AG10803 (cell line): ENCODE data around the gene PAIP1.
"Not testable (repeated sequence)": the region's sequence is repeated elsewhere in the genome, so short reads cannot be mapped to it uniquely, and the experiment has no call there.

Source experiments
- DNase-seq: peaks from one replicate; pipeline ENCODE4 v3.0.0; 2010; ENCODE audit warnings: low read depth
- H3K4me3 ChIP-seq: 2 replicates; pipeline ENCODE4 v1.5.1; 2011; ENCODE audit warnings: mild to moderate bottlenecking, low read length, control low read depth
- TF ChIP-seq, protein P1 (sequence below): conservative IDR thresholded peaks from 2 replicates; pipeline ENCODE4 v1.5.1; 2011; ENCODE audit warnings: mild to moderate bottlenecking, low read length, control low read depth, inconsistent platforms

PAIP1 gene

DNA sequence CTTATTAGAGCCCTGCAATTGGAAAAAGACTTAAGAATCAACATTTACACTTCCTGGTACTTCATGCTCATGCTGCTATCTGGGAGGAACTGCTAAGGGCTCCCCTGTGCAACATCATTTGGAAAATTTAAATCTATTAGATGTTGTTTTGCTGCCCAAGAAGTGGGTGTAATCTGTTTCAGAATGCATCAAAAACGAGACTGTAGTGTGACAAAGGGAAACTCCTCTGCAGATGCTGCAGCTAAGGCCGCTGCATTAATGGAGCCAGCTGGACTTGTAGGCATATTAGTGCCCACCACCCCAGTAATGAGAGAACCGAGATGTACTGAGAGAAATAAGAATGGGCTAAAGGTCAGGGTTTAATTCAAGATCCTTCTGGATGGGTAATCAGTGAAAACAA lies 11.1 kb upstream of the PAIP1 start:
- no peak overlapping the region for H3K4me3 ChIP-seq
- TF ChIP-seq, protein P1, sequence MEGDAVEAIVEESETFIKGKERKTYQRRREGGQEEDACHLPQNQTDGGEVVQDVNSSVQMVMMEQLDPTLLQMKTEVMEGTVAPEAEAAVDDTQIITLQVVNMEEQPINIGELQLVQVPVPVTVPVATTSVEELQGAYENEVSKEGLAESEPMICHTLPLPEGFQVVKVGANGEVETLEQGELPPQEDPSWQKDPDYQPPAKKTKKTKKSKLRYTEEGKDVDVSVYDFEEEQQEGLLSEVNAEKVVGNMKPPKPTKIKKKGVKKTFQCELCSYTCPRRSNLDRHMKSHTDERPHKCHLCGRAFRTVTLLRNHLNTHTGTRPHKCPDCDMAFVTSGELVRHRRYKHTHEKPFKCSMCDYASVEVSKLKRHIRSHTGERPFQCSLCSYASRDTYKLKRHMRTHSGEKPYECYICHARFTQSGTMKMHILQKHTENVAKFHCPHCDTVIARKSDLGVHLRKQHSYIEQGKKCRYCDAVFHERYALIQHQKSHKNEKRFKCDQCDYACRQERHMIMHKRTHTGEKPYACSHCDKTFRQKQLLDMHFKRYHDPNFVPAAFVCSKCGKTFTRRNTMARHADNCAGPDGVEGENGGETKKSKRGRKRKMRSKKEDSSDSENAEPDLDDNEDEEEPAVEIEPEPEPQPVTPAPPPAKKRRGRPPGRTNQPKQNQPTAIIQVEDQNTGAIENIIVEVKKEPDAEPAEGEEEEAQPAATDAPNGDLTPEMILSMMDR = no peak
- DNase-seq = no peak

DNA sequence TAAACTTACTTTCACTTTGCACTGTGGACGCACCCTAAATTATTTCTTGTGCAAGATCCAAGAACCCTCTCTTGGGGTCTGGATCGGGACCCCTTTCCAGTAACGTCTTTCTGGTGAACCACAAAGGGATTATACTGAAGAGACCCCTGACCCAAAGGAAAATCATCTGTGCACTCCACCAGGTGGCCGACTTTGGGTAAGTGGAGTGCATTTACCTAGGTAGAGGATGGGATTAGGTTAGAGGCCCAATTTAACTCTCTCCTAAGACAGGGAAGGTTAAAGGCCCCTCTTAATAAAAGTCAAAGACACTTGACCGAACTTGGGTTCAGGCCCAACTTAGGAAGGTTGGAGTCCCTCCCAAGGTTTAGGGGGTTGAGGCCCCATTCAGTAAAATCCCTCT lies 8.2 kb upstream of the PAIP1 start:
- H3K4me3 ChIP-seq = no peak overlapping the region
- TF ChIP-seq, protein P1 = no peak

DNA sequence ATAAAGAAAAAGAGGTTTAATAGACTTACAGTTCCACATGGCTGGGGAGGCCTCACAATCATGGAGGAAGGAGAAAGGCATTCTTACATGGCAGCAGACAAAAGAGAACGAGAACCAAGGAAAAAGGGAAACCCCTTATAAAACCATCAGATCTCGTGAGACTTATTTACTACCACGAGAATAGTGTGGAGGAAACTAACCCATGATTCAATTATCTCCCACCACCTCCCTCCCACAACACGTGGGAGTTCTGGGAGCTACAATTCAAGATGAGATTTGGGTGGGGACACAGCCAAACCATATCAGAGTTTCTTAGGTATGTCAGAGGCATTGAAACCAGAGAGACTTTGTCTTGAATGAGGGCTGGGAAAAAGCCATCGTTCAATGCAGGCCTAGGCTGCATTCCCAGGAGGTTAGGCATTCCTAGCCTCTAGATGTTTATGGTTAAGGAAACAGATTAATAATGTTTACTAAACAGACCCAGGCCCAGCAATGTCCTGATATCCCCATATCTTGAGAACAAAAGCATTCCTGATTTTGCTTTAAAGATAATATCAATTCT lies 7.5 kb upstream of the PAIP1 start:
- TF ChIP-seq, protein P1 = no peak
- H3K4me3 ChIP-seq = no peak overlapping the region
- DNase-seq = no peak

More for the DNA sequence above, 8.2 kb upstream of the PAIP1 start:
- no peak for DNase-seq

DNA sequence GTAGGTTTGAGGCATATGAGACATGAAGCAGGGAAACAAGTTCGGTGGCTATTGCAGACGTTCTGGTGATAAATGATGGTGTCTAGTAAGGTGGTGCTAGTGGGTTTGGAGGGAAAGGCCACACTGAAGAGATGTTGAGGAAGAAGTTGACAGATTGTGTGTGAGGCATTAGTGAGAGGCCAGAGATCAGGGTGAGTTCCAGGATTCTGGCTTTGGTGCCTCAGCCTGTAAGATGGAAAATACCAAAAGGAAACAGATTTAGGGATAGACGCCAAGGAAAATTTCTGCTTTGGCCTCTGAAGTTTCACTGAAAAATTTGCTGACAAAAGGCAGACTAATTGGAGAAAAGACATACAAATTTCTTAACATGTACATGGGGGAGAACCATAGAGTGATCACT lies 6.4 kb upstream of the PAIP1 start:
- TF ChIP-seq, protein P1 = no peak
- no peak for DNase-seq
- H3K4me3 ChIP-seq = no peak overlapping the region

DNA sequence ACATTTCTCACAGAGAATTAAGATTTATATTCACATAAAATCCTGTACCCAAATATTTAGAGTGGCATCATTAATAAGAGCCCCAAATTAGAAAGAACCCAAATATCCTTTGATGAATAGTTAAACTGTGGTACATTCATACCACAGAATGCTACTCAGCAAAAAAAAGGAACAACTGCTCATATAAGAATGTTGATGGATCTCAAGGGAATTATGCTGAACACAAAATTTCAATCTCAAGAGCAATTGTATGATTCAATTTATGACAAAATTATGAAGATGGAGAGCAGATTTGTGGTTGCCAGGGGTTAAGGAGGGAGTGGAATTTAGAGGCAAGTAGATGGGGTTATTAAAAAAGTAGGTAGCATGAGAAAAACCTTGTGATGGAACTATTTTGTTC lies 4.5 kb upstream of the PAIP1 start:
- TF ChIP-seq, protein P1 = no peak
- DNase-seq = peak; percentile 48
- H3K4me3 ChIP-seq = no peak overlapping the region

DNA sequence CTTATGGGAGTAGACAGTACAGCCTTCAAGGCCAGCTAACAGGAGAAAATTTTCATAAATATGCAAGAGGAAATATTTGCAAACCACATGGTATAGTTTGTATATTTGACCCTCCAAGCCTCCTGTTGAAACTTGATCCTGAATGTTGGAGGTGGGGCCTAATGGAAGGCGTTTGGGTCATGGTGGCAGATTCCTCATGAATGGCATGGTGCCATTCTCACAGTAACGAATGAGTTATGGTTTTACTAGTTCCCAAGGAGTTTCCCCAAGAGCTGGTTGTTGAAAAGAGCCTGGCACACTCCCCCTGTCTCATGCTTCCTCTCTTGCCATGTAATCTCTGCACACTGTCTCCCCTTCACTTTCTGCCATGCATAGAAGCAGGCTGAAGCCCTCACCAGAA lies 3.3 kb upstream of the PAIP1 start:
- TF ChIP-seq, protein P1 = no peak
- H3K4me3 ChIP-seq = no peak overlapping the region
- DNase-seq = peak; percentile 58

DNA sequence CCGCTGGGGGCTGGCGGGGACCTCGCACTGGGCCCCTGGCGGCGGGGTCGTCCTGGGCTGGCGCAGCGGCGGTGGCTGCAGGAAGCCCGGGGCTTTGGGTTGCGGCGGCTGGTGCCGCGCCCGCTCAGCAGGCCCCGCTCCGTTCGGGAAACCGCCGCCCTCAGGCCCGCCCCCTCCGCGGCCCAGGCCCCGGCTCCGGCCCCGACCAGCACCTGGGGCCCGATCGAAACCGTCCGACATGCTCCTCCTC lies 345 bp downstream of the PAIP1 start:
- TF ChIP-seq, protein P1 = peak; percentile 26; the same call in 1 of the 2 replicates
- peak overlapping the region; percentile 87 for H3K4me3 ChIP-seq
- DNase-seq = not testable (repeated sequence)
